Large intestine (tissue), 3 donors: ENCODE measurements around the gene PDE4D. TPM values are rescaled to one million over a fixed set of nuclear protein-coding genes. Genes with fewer than 3 reads are reported as not detected.

Source experiments
- DNase-seq, 2 donors: peaks; one replicate each; pipeline versions ENCODE4 v3.0.0 to v3.0.0-alpha.2; 2013
- H3K27ac ChIP-seq: one replicate; pipeline ENCODE4 v1.5.1; 2013; ENCODE audit warnings: low read length
- H3K27me3 ChIP-seq: 2 replicates; pipeline ENCODE4 v1.6.1; 2013; ENCODE audit warnings: low read length; ENCODE audit not compliant: control insufficient read depth, insufficient read depth
- H3K36me3 ChIP-seq: 2 replicates; pipeline ENCODE4 v1.6.1; 2013; ENCODE audit warnings: low read length; ENCODE audit not compliant: control insufficient read depth, insufficient read depth
- H3K4me1 ChIP-seq: one replicate; pipeline ENCODE4 v1.6.1; 2013; ENCODE audit warnings: low read length; ENCODE audit not compliant: control insufficient read depth, insufficient read depth
- H3K4me3 ChIP-seq: one replicate; pipeline ENCODE4 v1.5.1; 2013; ENCODE audit warnings: low read length
- H3K9me3 ChIP-seq: one replicate; pipeline ENCODE4 v1.6.1; 2013; ENCODE audit warnings: mild to moderate bottlenecking, low read depth, low read length, moderate library complexity; ENCODE audit not compliant: control insufficient read depth
- WGBS: methylation state at CpG from one replicate; pipeline ENCODE4 v1.1.5; 2013; ENCODE audit warnings: low lambda C conversion rate; ENCODE audit not compliant: insufficient coverage; 5-methylcytosine and 5-hydroxymethylcytosine counted together
- polyA plus RNA-seq: library from polyadenylated mRNA; unstranded; fragments of 120-200 nt; gene quantifications from one replicate; pipeline ENCODE4 v1.2.1, GENCODE V29; 2013

The PDE4D gene
- polyA plus RNA-seq, 1 donor: 13.5 TPM

DNA sequence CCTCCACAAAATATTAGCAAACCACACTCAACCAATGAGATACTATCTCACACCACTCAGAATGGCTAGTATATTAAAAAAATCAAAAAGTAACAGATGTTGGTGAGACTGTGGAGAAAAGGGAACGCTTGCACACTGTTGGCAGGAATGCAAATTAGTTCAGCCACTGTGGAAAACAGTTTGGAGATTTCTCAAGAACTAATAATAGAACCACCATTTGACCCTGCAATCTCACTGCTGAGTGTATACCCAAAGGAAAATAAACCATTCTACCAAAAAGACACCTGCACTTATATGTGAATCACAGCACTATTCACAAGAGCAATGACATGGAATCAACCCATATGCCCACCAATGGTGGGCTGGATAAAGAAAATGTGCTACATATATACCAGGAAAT lies 393.5 kb downstream of the PDE4D start:
- WGBS: no CpG with 5 or more reads among the region's 1 CpG
- no peaks in the 10 kb centered on the region for H3K9me3 ChIP-seq
- H3K27me3 ChIP-seq: no peaks in the 10 kb centered on the region
- H3K4me1 ChIP-seq: no peaks in the 10 kb centered on the region
- no peak overlapping the region for H3K27ac ChIP-seq
- no peaks in the 10 kb centered on the region for H3K36me3 ChIP-seq
- H3K4me3 ChIP-seq: no peak overlapping the region
- DNase-seq: no peak

DNA sequence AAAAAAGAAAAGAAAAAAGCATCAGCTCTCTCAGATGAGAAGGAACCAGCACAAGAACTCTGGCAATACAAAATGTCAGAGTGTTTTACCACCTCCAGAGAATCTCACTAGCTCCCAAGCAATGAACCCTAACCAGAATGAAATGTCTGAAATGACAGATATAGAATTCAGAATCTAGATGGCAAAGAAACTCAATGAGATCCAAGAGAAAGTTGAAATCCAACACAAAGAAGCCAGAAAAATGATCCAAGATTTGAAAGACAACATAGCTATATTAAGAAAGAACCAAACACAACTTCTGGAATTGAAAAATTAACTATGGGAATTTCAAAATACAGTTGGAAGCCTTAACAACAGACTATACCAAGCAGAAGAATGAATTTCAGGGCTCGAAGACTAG lies 396.3 kb downstream of the PDE4D start:
- Histone ChIP-seq H3K9me3 (no peaks in the 10 kb centered on the region), H3K4me1 (no peaks in the 10 kb centered on the region), H3K27me3 (no peaks in the 10 kb centered on the region), H3K36me3 (no peaks in the 10 kb centered on the region), H3K27ac (no peak overlapping the region), H3K4me3 (no peak overlapping the region)
- WGBS: 100% methylated on average over 1 of the region's 1 CpG
- DNase-seq: no peak

DNA sequence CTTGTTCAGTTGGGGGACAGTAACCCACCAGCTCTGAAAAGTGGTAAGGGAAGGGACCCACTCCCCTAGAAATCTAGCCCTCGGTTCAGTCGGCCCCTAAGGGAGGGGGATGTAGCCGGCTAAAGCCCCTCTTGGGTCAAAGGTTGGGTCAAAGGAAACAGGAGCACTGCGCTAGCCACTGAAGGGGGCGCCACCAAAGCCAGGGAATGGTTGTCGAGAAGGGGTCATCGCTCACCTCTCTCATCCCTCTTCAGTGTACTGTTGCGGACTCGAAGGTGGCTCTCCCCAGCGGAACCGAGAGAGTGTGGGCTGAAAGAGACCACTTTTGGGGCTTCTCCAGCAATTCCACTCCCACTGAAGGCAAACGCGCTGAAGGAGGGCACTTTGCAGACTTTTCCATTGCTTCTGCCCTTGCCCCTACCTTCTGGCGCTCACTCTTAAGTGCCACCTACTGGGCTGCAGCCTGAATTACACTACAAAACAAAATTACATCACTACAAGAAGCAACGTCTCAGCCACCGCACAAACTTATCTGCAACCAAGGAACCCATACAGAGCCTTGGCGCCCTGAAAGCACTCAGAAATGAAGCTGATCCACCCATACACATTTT lies 396.9 kb downstream of the PDE4D start:
- no peaks in the 10 kb centered on the region for H3K4me1 ChIP-seq
- H3K27ac ChIP-seq: no peak overlapping the region
- WGBS: 60% methylated on average over 1 of the region's 17 CpGs
- no peak overlapping the region for H3K4me3 ChIP-seq
- H3K27me3 ChIP-seq: no peaks in the 10 kb centered on the region
- H3K36me3 ChIP-seq: no peaks in the 10 kb centered on the region
- no peak for DNase-seq
- no peaks in the 10 kb centered on the region for H3K9me3 ChIP-seq

DNA sequence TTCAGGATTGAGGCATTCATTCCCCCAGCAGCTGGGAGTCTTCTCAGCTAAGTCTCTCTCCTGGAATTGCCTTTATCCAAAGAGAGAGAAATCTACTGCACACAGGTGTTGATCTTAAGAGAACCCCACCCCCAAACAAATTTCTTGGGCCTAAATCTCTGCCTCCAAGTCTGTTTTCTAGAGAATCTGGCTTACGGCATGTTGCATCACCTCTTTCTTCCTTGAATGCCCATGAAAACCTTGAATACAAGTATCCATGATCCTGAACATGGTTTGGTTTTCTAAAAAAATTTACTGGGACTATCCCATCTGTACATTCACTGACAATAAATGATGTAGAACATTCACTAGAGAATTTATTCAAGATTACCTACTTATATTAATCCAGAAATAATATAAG lies 401.6 kb downstream of the PDE4D start:
- Histone ChIP-seq H3K9me3 (no peaks in the 10 kb centered on the region), H3K4me1 (no peaks in the 10 kb centered on the region), H3K4me3 (no peak overlapping the region), H3K27me3 (no peaks in the 10 kb centered on the region), H3K36me3 (no peaks in the 10 kb centered on the region), H3K27ac (no peak overlapping the region)
- WGBS: no CpG with 5 or more reads among the region's 1 CpG
- DNase-seq: no peak

DNA sequence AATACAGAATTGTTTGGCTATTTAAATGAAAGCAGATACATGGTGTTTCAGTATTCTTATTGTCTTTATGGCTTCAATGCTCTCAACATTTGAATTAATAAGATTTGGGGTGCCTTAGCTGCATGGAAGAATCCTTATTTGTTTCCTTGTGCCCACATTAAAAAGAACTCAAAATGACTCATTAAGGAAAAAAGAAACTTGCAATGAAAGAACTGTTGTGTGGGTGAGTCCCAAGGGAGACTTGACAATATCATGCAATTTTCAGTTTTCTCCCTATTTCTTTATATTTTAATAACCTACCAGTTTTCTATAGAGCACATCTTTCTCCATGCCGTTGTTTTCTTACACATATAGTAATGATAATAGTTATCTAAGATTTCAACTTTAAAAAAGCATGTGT lies 404.0 kb downstream of the PDE4D start:
- Histone ChIP-seq H3K27ac (no peak overlapping the region), H3K9me3 (no peaks in the 10 kb centered on the region), H3K4me1 (no peaks in the 10 kb centered on the region), H3K4me3 (no peak overlapping the region), H3K36me3 (no peaks in the 10 kb centered on the region), H3K27me3 (no peaks in the 10 kb centered on the region)
- DNase-seq: no peak
- no CpG with 5 or more reads among the region's 1 CpG for WGBS

DNA sequence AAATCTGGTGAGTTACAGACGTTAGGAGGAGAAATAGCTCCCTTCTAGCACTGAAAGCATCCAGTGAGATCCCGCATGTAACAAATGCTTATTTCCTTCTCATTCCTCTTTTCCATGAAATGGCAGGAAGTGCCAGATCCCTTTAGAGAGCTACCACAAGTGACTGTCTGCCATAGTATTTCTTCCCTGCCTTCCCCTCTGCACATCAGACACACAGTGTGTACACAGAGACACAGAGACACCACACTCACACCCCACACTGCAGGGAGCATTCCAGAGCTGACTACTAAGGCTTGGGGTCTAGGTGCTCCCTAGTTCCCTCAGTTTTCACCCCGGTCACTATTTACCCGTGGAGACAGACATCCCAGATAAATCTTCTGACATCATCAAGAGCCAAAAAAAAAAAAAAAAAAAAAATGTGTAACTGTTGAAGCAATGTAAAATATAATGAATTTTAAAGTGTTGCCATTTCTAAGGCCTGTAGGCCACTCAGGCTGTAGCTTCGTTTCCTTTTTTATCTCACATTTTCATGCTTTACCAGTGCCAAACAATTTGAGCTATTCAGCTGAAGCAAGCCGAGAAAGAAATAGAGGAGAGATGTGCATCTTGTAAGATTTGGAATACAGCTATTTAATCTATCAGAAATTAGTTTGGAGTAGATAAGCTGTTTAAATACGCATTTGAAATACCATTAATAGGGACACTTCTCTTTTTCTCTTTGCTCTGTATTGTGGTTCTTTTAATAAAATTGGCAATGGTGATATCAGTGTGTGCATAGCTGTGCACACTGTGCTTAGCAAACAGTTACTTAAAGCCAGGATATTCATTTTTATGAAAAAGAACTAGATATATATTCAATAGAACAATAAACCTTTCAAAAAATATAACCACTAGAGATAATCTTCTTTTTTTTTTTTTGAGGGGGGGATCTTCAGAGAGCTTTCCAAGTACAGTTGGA lies 405.5 kb downstream of the PDE4D start:
- Histone ChIP-seq H3K4me1 (no peaks in the 10 kb centered on the region), H3K36me3 (no peaks in the 10 kb centered on the region), H3K4me3 (no peak overlapping the region), H3K27me3 (no peaks in the 10 kb centered on the region), H3K9me3 (no peaks in the 10 kb centered on the region), H3K27ac (no peak overlapping the region)
- 92% methylated on average over 2 of the region's 7 CpGs for WGBS
- no peak for DNase-seq

DNA sequence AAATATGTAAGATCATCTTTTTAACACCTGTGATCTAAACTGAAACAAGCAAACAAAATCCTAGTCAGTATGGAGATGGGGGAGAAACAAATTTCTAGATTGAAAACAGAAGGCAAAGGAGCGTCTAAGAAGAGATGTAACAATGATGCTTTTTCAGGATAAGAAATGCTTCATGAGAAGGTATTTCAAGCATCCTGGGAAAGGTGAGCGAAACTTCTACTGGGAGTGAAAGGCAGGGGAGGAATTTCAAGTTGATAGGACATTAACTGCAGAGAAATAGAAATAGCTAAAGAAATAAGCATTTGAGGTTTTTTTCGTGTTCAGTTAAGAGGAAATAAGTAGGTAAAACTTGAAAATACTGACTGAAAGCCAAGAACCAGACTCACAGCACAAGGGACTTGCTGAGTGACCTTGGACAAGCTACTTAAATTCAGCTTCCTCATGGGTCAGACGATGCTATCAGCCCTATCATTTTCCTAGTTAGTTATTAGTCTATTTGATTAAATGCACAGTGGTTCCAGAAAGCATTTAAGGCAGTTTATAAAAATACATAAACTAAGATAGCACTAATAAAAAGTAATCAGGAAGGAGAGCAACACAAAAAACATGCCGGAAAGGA lies 406.3 kb downstream of the PDE4D start:
- H3K4me1 ChIP-seq: no peaks in the 10 kb centered on the region
- 71% methylated on average over 4 of the region's 5 CpGs for WGBS
- H3K9me3 ChIP-seq: no peaks in the 10 kb centered on the region
- no peak overlapping the region for H3K27ac ChIP-seq
- H3K4me3 ChIP-seq: no peak overlapping the region
- no peaks in the 10 kb centered on the region for H3K27me3 ChIP-seq
- H3K36me3 ChIP-seq: no peaks in the 10 kb centered on the region
- DNase-seq: no peak

DNA sequence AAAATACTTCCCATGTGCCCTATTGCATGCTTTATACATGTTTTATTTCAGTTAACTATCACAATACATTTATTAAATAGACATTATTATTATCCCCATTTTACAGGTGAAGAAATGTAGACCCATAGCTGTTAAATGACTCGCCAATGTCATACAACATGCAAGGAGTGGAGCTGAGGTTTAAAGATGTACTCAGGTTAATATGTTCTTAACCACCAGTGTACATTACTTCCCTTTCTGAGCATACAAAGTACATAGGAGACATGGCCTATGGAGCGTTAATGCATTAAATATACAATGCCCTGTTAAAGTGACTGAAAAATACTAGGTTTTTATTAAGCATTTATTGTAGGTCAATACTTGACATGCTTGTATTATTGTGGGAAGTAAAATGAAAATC lies 407.0 kb downstream of the PDE4D start:
- Histone ChIP-seq H3K27me3 (no peaks in the 10 kb centered on the region), H3K36me3 (no peaks in the 10 kb centered on the region), H3K4me3 (no peak overlapping the region), H3K4me1 (no peaks in the 10 kb centered on the region), H3K27ac (no peak overlapping the region), H3K9me3 (no peaks in the 10 kb centered on the region)
- no CpG with 5 or more reads among the region's 2 CpGs for WGBS
- no peak for DNase-seq

DNA sequence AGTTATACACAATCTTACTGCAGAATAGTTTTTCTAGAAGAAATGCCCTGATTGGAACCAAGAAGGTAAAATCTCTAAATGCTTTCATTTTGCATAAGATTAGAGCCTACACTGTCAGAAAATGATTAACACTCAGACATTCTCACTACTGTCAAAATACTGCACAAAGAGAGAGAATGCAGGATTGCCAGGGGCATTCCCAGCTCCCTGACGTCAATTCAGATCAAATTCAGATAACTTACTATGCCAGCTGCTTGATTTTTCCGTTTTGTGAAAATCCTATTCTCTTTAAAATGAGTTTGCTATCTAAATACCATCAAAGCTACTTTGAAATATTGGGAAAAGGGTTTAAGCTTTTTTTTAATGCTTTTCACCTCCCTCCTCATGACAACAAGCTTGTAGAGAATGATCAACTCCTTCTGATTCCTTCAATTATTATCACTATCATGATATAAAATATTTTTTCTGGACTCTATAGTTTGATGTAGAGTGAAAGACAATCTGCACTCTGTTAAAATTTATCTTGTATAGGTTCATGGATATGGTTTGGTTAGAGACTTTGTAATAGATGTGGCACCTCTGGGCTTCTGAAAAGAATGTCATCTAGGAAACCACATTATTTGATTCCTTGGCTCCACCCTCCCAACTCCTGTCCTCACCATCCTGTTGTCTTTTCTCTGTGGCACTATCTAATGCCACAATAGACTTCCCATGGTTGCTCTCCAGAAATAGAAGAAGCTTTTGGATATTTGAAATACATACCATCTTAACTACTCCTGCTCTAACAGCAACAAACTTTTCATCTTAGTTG lies 407.7 kb downstream of the PDE4D start:
- no CpG with 5 or more reads among the region's 2 CpGs for WGBS
- H3K36me3 ChIP-seq: no peaks in the 10 kb centered on the region
- no peak overlapping the region for H3K4me3 ChIP-seq
- DNase-seq: no peak
- H3K27ac ChIP-seq: no peak overlapping the region
- H3K27me3 ChIP-seq: no peaks in the 10 kb centered on the region
- no peaks in the 10 kb centered on the region for H3K9me3 ChIP-seq
- H3K4me1 ChIP-seq: no peaks in the 10 kb centered on the region

DNA sequence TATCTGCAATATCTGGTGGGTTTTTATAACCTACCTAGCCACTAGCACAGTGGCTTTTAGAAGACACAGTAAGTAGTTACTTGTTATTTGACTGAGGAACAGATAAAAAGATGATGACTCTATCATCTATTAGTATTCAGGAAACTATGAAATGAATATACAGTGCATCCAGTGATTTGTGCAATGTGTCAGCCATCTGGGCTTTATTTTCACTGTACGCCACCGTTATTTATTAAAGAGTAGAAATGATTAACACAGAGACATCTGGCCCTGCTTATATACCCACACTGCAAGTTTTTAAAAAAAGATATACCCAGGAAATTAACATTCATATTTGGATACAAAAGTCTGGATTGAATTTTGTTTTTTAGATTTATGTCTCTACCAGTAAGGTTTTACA lies 408.4 kb downstream of the PDE4D start:
- WGBS: no CpG with 5 or more reads among the region's 2 CpGs
- no peaks in the 10 kb centered on the region for H3K36me3 ChIP-seq
- H3K27ac ChIP-seq: no peak overlapping the region
- DNase-seq: no peak
- no peaks in the 10 kb centered on the region for H3K4me1 ChIP-seq
- H3K4me3 ChIP-seq: no peak overlapping the region
- no peaks in the 10 kb centered on the region for H3K27me3 ChIP-seq
- no peaks in the 10 kb centered on the region for H3K9me3 ChIP-seq
